Retinal pigment epithelial cell (primary cell): ENCODE measurements around the gene RAPGEF4.
A peak's percentile ranks its signal among the peaks of the same experiment; 100 is the strongest.

ENCODE experiments used
- DNase-seq: peaks from one replicate; pipeline ENCODE4 v3.0.0-alpha.2; 2010; ENCODE audit warnings: low read depth
- H3K4me3 ChIP-seq: 2 replicates; pipeline ENCODE4 v1.5.1; 2011; ENCODE audit warnings: mild to moderate bottlenecking, low read length, control low read depth, moderate library complexity
- CTCF ChIP-seq: conservative IDR thresholded peaks from 2 replicates; pipeline ENCODE4 v1.5.1; 2011; ENCODE audit warnings: low read depth, low read length, control low read depth, inconsistent platforms

Gene RAPGEF4

GRCh38 chr2:172951554-172951953 lies 215.9 kb downstream of the RAPGEF4 start:
- DNase-seq: no peak
- no peak for TF ChIP-seq CTCF
- H3K4me3 ChIP-seq: no peak overlapping the region

- no peak overlapping the region for H3K4me3 ChIP-seq
- peak; percentile 34 for DNase-seq
- no peak for TF ChIP-seq CTCF
Observed at GRCh38 chr2:172953411-172953810, 217.8 kb downstream of the RAPGEF4 start.

- DNase-seq: no peak
- H3K4me3 ChIP-seq: no peak overlapping the region
- no peak for TF ChIP-seq CTCF
Observed at GRCh38 chr2:172953970-172954852, 218.6 kb downstream of the RAPGEF4 start.

GRCh38 chr2:172955587-172955986 lies 219.9 kb downstream of the RAPGEF4 start:
- TF ChIP-seq CTCF: no peak
- no peak overlapping the region for H3K4me3 ChIP-seq
- DNase-seq: no peak

GRCh38 chr2:172957734-172958133 lies 222.1 kb downstream of the RAPGEF4 start:
- no peak for TF ChIP-seq CTCF

GRCh38 chr2:172962082-172962481 lies 226.4 kb downstream of the RAPGEF4 start:
- no peak overlapping the region for H3K4me3 ChIP-seq
- no peak for DNase-seq
- no peak for TF ChIP-seq CTCF

More at GRCh38 chr2:172957734-172958133, 222.1 kb downstream of the RAPGEF4 start:
- no peak overlapping the region for H3K4me3 ChIP-seq
- no peak for DNase-seq

- no peak for TF ChIP-seq CTCF
- H3K4me3 ChIP-seq: no peak overlapping the region
- DNase-seq: no peak
Observed at GRCh38 chr2:172962824-172963223, 227.2 kb downstream of the RAPGEF4 start.
